ENCODE data around the gene CCDC91.

CCDC91 gene

DNA sequence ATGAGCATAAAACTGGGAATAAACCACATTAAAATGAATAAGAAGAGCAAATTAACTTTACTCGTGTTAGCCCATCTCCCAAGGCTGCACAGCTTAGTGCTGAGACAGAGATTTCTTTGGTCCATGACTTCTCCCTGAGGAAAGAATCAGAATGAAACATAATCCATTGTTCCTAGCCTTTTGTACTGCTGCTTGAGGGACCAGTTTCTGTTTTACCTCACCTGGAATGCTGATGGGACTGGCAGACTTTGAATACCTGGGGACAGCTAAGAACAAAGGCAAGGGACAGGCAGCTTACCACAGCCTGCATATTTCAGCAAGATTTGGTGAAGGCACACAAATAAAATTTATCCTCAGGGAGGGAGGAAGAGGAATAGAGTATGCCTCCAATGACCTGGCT is 401.6 kb downstream of the CCDC91 start:
- TF ChIP-seq, protein P1, sequence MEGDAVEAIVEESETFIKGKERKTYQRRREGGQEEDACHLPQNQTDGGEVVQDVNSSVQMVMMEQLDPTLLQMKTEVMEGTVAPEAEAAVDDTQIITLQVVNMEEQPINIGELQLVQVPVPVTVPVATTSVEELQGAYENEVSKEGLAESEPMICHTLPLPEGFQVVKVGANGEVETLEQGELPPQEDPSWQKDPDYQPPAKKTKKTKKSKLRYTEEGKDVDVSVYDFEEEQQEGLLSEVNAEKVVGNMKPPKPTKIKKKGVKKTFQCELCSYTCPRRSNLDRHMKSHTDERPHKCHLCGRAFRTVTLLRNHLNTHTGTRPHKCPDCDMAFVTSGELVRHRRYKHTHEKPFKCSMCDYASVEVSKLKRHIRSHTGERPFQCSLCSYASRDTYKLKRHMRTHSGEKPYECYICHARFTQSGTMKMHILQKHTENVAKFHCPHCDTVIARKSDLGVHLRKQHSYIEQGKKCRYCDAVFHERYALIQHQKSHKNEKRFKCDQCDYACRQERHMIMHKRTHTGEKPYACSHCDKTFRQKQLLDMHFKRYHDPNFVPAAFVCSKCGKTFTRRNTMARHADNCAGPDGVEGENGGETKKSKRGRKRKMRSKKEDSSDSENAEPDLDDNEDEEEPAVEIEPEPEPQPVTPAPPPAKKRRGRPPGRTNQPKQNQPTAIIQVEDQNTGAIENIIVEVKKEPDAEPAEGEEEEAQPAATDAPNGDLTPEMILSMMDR (IDR thresholded peaks at IDR 0.05; ENCODE audit: low read depth, low read length) = no peak
- TF ChIP-seq EZH2phosphoT487 (IDR thresholded peaks at IDR 0.05; ENCODE audit: low read depth) = no peak
- no peaks in the 10 kb centered on the region for H3K27me3 ChIP-seq (ENCODE audit: low read depth, low read length)
- H3K79me2 ChIP-seq (ENCODE audit: low read length) = no peaks in the 10 kb centered on the region
- no peak overlapping the region for H3K4me3 ChIP-seq (ENCODE audit: low read length)
- no peak overlapping the region for H3K4me2 ChIP-seq (ENCODE audit: low read length)
- no peak overlapping the region for H3K27ac ChIP-seq (ENCODE audit: low read length)
- H3K9me3 ChIP-seq (ENCODE audit: insufficient read depth, low read length) = peaks cover 20% of the 10 kb centered on the region
- no peak overlapping the region for H3K9ac ChIP-seq (ENCODE audit: low read length)
- no peaks in the 10 kb centered on the region for H4K20me1 ChIP-seq (ENCODE audit: insufficient read depth, low read length)
- H3K36me3 ChIP-seq (replicated peaks; ENCODE audit: low read depth, low read length) = peaks cover 4% of the 10 kb centered on the region
- peaks cover 2% of the 10 kb centered on the region for H3K4me1 ChIP-seq (ENCODE audit: low read length)
- H2AFZ ChIP-seq (ENCODE audit: low read depth, low read length) = no peak overlapping the region
